Neural crest cell (in vitro differentiated cells): ENCODE results near the gene DNAJC1. TPM values are rescaled to one million over a fixed set of nuclear protein-coding genes. Genes with fewer than 3 reads are reported as not detected.
"Not testable (repeated sequence)": the region's sequence is repeated elsewhere in the genome, so short reads cannot be mapped to it uniquely, and the experiment has no call there.

Experiments used
- DNase-seq: peaks from one replicate; pipeline ENCODE4 v3.0.0; 2021; ENCODE audit warnings: low read depth, mixed read lengths, low spot score
- H3K27ac Mint-ChIP-seq: one replicate; pipeline ENCODE4 v1.8.0; 2021; ENCODE audit warnings: mild to moderate bottlenecking, mixed read lengths; ENCODE audit not compliant: unreplicated experiment
- H3K27me3 Mint-ChIP-seq: 2 replicates; pipeline ENCODE4 v1.8.0; 2021; ENCODE audit warnings: low read depth, mild to moderate bottlenecking, mixed read lengths
- H3K36me3 Mint-ChIP-seq: 2 replicates; pipeline ENCODE4 v1.8.0; 2021; ENCODE audit warnings: low read depth, mild to moderate bottlenecking, mixed read lengths
- H3K4me1 Mint-ChIP-seq: 2 replicates; pipeline ENCODE4 v1.8.0; 2021; ENCODE audit warnings: mixed read lengths
- H3K4me3 Mint-ChIP-seq: one replicate; pipeline ENCODE4 v1.8.0; 2021; ENCODE audit warnings: mild to moderate bottlenecking, mixed read lengths
- H3K9me3 Mint-ChIP-seq: 2 replicates; pipeline ENCODE4 v1.8.0; 2021; ENCODE audit warnings: mixed read lengths
- total RNA-seq: library from RNA; stranded (reverse); gene quantifications from 2 replicates; pipeline ENCODE4 v1.2.1, GENCODE V29; 2021
- TF ChIP-seq, protein P1 (sequence below): fragments of 200-600 bp; sonication (generic); conservative IDR thresholded peaks from 2 replicates; pipeline ENCODE4 v1.5.0; 2021; ENCODE audit warnings: antibody characterized with exemption, mild to moderate bottlenecking

The DNAJC1 gene
- total RNA-seq, 1 donor from 2014 or later, result 34.3 TPM

GRCh38 chr10:21825345-21825744 lies 178.2 kb downstream of the DNAJC1 start:
- Mint-ChIP-seq H3K4me1 (no peaks in the 10 kb centered on the region), H3K36me3 (peaks cover 52% of the 10 kb centered on the region), H3K4me3 (no peak overlapping the region), H3K27ac (no peak overlapping the region), H3K9me3 (peaks cover 28% of the 10 kb centered on the region), H3K27me3 (no peaks in the 10 kb centered on the region)
- DNase-seq, result no peak
- TF ChIP-seq, protein P1, sequence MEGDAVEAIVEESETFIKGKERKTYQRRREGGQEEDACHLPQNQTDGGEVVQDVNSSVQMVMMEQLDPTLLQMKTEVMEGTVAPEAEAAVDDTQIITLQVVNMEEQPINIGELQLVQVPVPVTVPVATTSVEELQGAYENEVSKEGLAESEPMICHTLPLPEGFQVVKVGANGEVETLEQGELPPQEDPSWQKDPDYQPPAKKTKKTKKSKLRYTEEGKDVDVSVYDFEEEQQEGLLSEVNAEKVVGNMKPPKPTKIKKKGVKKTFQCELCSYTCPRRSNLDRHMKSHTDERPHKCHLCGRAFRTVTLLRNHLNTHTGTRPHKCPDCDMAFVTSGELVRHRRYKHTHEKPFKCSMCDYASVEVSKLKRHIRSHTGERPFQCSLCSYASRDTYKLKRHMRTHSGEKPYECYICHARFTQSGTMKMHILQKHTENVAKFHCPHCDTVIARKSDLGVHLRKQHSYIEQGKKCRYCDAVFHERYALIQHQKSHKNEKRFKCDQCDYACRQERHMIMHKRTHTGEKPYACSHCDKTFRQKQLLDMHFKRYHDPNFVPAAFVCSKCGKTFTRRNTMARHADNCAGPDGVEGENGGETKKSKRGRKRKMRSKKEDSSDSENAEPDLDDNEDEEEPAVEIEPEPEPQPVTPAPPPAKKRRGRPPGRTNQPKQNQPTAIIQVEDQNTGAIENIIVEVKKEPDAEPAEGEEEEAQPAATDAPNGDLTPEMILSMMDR, result no peak

DNA sequence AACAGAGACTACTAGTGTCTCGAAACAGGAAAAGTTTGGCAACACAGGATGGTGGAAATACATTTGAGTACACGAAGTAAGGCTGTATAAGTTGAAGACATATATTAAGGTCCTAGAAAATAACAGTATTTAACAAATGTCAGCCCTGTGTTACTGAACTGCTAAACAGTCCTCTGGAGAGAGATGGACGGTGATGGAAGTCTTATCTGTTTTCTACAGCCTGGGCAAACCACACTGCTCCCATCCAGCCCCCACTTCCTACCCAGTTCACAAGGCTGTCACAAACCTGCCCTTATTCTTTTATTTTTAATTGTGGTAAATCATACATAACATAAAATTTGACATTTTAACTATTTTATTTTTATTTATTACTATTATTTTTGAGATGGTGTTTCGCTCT lies 179.1 kb downstream of the DNAJC1 start:
- Mint-ChIP-seq H3K4me3 (no peak overlapping the region), H3K36me3 (peaks cover 45% of the 10 kb centered on the region), H3K27ac (no peak overlapping the region), H3K9me3 (peaks cover 22% of the 10 kb centered on the region), H3K27me3 (no peaks in the 10 kb centered on the region), H3K4me1 (no peaks in the 10 kb centered on the region)
- TF ChIP-seq, protein P1, result no peak
- DNase-seq, result no peak

DNA sequence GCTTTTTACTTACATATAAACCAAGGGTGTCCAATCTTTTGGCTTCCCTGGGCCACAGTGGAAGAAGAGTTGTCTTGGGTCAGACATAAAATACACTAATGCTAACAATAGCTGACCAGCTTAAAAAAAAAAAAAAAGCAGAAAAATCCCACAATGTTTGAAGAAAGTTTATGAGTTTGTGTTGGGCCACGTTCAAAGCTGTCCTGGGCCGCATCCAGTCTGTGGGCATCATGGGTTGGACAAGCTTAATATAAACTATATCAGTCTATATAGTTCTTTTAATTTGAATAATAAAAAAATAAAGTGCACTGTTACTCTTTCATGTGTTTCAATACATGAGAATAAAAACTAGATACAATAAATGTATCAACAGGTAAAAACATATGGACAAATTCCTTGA lies 179.9 kb downstream of the DNAJC1 start:
- H3K4me3 Mint-ChIP-seq, result no peak overlapping the region
- no peak for DNase-seq
- no peak overlapping the region for H3K27ac Mint-ChIP-seq
- TF ChIP-seq, protein P1, result no peak
- H3K9me3 Mint-ChIP-seq, result peaks cover 22% of the 10 kb centered on the region
- H3K4me1 Mint-ChIP-seq, result peaks cover 2% of the 10 kb centered on the region
- no peaks in the 10 kb centered on the region for H3K27me3 Mint-ChIP-seq
- peaks cover 45% of the 10 kb centered on the region for H3K36me3 Mint-ChIP-seq

DNA sequence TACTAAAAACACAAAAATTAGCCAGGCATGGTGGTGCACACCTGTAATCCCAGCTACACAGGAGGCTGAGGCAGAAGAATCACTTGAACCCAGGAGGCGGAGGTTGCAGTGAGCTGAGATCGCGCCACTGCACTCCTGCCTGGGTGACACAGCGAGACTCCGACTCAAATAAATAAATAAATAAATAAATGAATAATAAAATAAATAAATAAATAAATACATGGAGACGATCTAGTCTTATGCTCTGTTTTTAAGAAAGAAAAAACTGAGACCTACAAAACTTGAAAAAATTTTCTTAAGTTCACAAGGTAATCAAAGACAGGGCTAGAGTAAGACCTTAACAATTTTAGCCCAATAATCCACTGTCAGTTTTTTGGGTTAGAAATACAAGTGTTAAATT lies 181.3 kb downstream of the DNAJC1 start:
- Mint-ChIP-seq H3K9me3 (peaks cover 21% of the 10 kb centered on the region), H3K4me1 (peaks cover 16% of the 10 kb centered on the region), H3K36me3 (peaks cover 38% of the 10 kb centered on the region)
- not testable (repeated sequence) for H3K27me3 Mint-ChIP-seq, H3K4me3 Mint-ChIP-seq, H3K27ac Mint-ChIP-seq, DNase-seq

- DNase-seq, result no peak
- no peaks in the 10 kb centered on the region for H3K27me3 Mint-ChIP-seq
- peaks cover 18% of the 10 kb centered on the region for H3K4me1 Mint-ChIP-seq
- peaks cover 28% of the 10 kb centered on the region for H3K36me3 Mint-ChIP-seq
- TF ChIP-seq, protein P1, result no peak
- no peak overlapping the region for H3K4me3 Mint-ChIP-seq
- peaks cover 13% of the 10 kb centered on the region for H3K9me3 Mint-ChIP-seq
- no peak overlapping the region for H3K27ac Mint-ChIP-seq
These were observed 182.6 kb downstream of the DNAJC1 start for GRCh38 chr10:21820952-21821351.

DNA sequence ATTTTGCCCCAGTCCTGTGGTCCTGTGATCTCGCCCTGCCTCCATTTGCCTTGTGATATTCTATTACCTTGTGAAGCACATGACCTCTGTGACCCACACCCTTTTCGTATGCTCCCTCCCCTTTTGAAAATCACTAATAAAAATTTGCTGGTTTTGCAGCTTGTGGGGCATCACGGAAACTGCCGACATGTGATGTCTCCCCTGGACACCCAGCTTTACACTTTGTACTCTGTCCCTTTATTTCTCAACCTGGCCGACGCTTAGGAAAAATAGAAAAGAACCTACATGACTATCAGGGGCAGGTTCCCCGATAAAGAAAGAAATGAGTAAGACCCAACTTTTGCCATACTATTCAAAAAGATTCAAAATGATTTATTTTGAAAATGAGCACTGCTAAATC lies 185.1 kb downstream of the DNAJC1 start:
- peaks cover 24% of the 10 kb centered on the region for H3K4me1 Mint-ChIP-seq
- peaks cover 23% of the 10 kb centered on the region for H3K36me3 Mint-ChIP-seq
- not testable (repeated sequence) for DNase-seq, H3K27me3 Mint-ChIP-seq
- H3K9me3 Mint-ChIP-seq, result peaks cover 13% of the 10 kb centered on the region
- H3K4me3 Mint-ChIP-seq, result peak overlapping the region; percentile 63
- H3K27ac Mint-ChIP-seq, result peak overlapping the region; percentile 90

GRCh38 chr10:21814866-21815265 lies 188.7 kb downstream of the DNAJC1 start:
- peaks cover 13% of the 10 kb centered on the region for H3K9me3 Mint-ChIP-seq
- no peak overlapping the region for H3K27ac Mint-ChIP-seq
- no peaks in the 10 kb centered on the region for H3K27me3 Mint-ChIP-seq
- TF ChIP-seq, protein P1, result no peak
- no peak for DNase-seq
- H3K4me1 Mint-ChIP-seq, result peaks cover 28% of the 10 kb centered on the region
- no peak overlapping the region for H3K4me3 Mint-ChIP-seq
- peaks cover 20% of the 10 kb centered on the region for H3K36me3 Mint-ChIP-seq
